ENCODE results near the gene PPP1R9A.

- TF ChIP-seq RAD21 (conservative IDR thresholded peaks at IDR 0.05) (no peak), CTCF (IDR thresholded peaks at IDR 0.05; ENCODE audit: poor library complexity, severe bottlenecking) (no peak), POLR2AphosphoS5 (IDR thresholded peaks at IDR 0.05) (no peak), EP300 (conservative IDR thresholded peaks at IDR 0.05; ENCODE audit: poor library complexity, severe bottlenecking) (no peak), SMC3 (conservative IDR thresholded peaks at IDR 0.05; ENCODE audit: poor library complexity) (no peak), EZH2 (IDR thresholded peaks at IDR 0.05; ENCODE audit: borderline replicate concordance, insufficient read depth, low read length, poor library complexity, severe bottlenecking) (no peak)
These were observed 388.0 kb downstream of the PPP1R9A start for GRCh38 chr7:95295397-95295796.

Data from neural cell (in vitro differentiated cells).